DMS 273 treated with DMSO at 0.1 percent for 48 hours (cell line): ENCODE data around the gene IFIT2.
"Not testable (repeated sequence)": the region's sequence is repeated elsewhere in the genome, so short reads cannot be mapped to it uniquely, and the experiment has no call there.

Source experiments
- DNase-seq: peaks from one replicate; lab custom pipeline; 2025; lab: John Stamatoyannopoulos, UW

The IFIT2 gene

DNA sequence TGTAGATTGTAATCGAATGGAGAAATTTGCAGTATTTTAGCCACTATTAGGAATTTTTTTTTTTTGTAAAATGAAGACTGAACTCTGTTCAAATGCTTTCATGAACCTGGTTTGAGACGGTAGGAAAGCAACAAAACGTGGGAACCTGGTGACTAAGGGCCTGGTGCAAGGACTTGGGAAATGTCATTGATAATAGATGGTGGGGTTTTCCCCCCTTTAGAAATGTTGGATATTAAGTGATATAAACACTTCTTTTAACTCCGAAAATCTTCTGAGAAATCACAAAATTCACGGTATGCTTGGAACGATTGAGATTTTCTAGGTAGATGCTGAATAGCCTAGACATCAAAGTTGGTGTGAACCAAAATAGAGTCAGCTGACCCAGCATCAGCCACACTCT, 6.4 kb downstream of the IFIT2 start:
- DNase-seq = no peak

DNA sequence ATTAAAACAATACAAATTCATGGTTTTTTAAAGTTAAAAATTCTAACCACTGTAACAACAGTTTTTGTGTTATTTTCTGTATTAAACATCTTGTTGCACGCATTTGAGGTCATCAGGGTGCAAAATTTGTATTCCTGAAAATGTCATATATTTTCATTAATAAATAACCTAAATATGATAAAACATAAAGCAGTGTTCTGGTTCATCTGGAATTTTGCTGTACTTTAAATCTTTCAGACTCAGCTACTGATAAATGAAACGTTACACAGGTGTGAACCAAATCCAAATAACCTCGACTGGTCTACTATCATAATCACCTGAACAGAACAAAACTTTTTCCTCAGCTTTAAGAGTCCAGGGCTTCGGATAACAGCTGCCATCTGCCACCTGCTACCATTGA, 6.9 kb downstream of the IFIT2 start:
- DNase-seq = no peak

GRCh38 chr10:89309156-89310055, 7.6 kb downstream of the IFIT2 start:
- no peak for DNase-seq

- no peak for DNase-seq
Observed at GRCh38 chr10:89310056-89310893, 8.4 kb downstream of the IFIT2 start.

DNA sequence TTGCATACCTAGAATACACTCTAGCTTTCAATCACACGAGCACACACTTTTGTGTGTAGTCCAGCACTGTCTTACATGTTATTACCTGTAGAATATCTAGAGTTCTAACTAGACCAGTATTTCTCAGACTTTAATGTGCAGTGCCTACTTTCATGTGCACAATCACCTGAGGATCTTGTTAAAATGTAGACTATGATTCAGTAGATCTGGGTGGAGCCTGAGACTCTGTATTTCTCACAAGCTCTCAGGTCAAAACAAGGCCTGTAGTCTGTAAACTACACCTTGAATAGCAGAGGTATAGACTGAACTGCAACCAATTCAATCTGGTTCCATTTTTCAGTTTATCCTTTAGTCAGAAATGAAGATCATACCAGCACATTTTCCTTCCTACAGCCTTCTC, 11.1 kb downstream of the IFIT2 start:
- DNase-seq = no peak

DNA sequence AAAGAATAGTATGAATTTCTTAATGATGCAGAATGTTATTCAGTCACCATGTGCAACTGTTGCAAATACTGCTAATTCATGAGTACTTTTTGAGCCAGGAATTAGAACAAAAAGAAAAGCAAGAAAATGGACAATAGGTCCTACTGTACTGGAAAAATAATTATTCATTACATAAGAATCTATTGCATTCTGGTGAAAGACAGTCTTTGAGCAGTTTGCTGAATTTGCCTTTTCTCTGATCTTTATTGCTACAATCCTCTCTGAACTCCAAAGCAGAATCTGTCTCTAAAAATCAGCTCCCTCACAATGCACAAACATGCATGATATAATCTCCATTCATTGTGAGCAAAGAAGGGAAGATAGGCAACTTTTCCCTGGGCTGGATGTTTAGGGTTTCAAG, 12.8 kb downstream of the IFIT2 start:
- DNase-seq = no peak

- DNase-seq = not testable (repeated sequence)
Observed at GRCh38 chr10:89318047-89318446, 16.2 kb downstream of the IFIT2 start.

DNA sequence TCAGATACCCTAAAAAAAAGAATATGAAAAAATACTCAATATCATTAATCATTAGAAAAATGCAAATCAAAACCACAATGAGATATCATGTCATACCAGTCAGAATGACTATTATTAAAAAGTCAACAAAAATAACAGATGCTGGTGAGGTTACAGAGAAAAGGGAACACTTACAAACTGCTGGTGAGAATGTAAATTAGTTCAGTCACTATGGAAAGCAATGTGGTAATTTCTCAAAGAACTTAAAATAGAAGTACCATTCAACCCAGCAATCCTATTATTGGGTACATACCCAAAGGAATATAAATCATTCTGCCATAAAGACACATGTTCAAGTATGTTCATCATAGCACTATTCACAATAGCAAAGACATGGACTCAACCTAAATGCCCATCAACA, 23.2 kb downstream of the IFIT2 start:
- DNase-seq = not testable (repeated sequence)

DNA sequence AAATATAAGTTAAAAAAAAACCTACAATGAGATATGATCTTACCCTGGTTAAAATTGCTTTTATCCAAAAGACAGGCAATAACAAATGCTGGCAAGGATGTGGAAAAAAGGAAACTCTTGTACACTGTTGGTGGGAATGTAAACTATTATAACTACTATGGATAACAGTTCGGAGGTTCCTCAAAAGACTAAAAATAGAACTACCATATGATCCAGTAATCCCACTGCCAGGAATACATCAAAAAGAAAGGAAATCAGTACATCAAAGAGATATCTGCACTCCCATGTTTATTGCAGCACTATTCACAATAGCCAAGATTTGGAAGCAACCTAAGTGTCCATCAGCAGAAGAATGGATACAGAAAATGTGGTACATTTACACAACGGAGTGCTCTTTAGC, 24.0 kb downstream of the IFIT2 start:
- not testable (repeated sequence) for DNase-seq

DNA sequence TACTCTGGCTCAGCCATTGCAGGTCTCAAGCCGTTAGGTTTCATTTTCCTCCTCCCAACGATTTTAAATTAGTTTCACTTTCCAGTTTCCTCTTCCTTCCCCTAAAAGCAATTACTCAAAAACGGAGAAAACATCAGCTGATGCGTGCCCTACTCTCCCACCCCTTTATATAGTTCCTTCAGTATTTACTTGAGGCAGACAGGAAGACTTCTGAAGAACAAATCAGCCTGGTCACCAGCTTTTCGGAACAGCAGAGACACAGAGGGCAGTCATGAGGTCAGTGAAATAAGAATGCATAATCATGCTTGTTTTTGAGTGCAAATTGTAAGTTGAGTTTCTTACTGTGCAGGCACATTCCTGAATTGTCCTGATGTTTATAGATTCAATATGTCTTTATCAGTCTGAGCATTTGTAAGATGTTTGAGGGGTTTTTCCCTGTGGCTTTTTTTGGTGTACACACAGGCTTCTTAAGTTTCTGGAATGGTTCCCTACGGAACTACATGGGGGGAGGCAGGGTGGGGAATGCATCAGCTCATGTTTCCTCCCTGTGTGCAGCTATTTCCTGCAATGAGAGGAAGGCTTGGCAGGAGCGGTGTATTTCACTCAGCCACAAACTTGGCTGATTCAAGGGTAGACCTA, 26.1 kb downstream of the IFIT2 start, which contains the start of gene IFIT3:
Gene IFIT3 (plus strand): TSS at position 195 of the 639 bp plus-strand sequence. CDS start 77 bp downstream, at position 272.
- peak; percentile 31 for DNase-seq

- DNase-seq = no peak
Observed at GRCh38 chr10:89329151-89329550, 27.3 kb downstream of the IFIT2 start.

GRCh38 chr10:89330014-89330413, 28.2 kb downstream of the IFIT2 start:
- not testable (repeated sequence) for DNase-seq

DNA sequence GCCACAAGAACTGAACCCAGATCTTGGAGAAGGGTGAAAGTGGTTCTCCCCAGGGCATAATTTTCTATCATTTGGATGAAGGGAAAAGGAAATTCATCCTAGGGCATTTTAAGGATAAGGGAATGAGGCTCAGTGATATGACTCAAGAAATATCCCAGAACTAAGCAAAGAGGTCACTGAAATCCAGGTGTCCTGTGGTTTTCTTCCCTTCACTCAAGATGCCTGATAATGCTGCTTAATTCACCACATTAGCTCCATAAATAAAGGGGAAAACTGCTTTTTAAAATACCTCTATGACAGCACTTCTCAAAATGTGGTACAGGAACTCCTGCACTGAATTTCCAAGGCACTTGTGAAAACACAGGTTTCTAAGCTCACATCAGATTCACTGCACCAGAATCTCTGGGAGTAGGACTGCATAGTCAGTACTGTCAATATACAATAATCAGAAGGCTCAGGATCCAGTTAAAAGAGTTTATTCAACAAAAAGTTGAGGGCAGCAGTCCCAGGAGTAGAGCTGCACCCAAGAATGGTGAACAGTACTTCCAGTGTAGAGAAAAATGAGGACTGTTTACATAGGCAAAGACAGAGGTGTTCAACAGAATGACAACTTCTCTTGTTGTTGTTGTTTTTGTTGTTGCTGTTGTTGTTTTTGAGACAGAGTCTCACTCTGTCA, 28.8 kb downstream of the IFIT2 start:
- DNase-seq = no peak

- not testable (repeated sequence) for DNase-seq
Observed at GRCh38 chr10:89331487-89332122, 29.8 kb downstream of the IFIT2 start.

- no peak for DNase-seq
Observed at GRCh38 chr10:89332123-89332633, 30.3 kb downstream of the IFIT2 start.

DNA sequence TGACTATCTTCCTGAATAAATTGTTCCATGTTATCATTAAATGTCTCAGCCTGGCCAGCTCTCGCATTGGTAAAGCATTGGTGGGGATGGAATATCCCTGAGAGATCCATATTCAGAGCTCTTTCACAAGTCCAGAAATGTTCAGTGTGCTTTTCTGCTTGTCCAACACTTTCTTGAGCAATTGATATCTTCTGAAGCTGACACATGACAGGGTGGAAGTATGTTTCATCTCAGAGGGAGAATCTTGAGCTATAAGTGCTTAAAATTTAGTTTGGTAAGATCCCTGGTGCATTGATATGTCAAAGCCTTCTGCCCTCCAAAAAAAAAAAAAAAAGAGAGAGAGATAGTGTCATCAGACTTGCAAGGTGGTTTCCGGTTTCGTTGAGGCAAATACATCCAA, 33.4 kb downstream of the IFIT2 start:
- no peak for DNase-seq

DNA sequence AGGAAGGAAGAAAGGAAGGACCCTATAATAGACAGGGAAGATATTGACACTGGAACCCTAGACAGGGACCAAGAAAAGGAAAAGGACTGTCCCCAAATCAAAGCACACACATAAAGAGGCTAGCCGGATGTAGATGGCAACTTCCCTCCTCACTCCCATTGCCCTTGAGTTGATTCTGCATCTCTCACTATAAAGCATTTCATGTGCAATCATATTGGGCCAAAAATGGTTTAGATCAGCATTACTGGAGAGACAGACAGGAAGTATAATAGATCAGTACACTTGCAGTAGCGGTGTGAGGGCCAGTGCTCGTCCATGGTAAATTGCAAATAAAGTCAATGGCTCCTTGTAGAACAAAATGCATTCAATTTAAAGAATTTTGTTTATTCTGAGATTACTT, 34.4 kb downstream of the IFIT2 start:
- DNase-seq = no peak

DNA sequence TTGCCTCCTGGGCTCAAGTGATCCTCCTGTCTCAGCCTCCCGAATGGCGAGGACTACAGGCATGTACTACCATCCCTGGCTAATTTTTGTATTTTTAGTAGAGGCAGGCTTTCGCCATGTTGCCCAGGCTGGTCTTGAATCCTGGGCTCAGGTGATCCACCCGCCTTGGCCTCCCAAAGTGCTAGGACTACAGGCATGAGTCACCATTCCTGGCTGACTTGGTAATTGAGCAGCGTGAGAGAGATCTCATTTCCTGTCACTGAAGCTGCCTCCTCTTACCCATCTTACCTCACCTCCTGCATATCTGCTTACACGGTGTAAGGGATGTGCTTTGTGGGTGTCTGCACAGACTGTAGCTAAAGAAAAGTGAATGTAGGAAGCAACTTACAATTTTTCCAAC, 35.6 kb downstream of the IFIT2 start:
- DNase-seq = no peak

- no peak for DNase-seq
Observed at GRCh38 chr10:89338713-89339112, 36.9 kb downstream of the IFIT2 start.

DNA sequence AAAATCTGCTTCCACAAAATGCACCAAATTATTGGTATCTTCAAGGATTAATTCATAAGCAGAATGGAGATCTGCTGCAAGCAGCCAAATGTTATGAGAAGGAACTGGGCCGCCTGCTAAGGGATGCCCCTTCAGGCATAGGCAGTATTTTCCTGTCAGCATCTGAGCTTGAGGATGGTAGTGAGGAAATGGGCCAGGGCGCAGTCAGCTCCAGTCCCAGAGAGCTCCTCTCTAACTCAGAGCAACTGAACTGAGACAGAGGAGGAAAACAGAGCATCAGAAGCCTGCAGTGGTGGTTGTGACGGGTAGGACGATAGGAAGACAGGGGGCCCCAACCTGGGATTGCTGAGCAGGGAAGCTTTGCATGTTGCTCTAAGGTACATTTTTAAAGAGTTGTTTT, 38.0 kb downstream of the IFIT2 start:
- DNase-seq = no peak

- no peak for DNase-seq
Observed at GRCh38 chr10:89341649-89342048, 39.8 kb downstream of the IFIT2 start.
